Activated naive CD4-positive, alpha-beta T cell (primary cell): ENCODE data around the gene PTPRT.

ENCODE experiments used
- DNase-seq, 4 experiments: peaks; one replicate each; lab custom pipeline; 2025; lab: John Stamatoyannopoulos, UW

PTPRT gene

GRCh38 chr20:42795111-42795695 is 394.5 kb downstream of the PTPRT start:
- no peak for DNase-seq

- DNase-seq, result no peak
These were observed 397.7 kb downstream of the PTPRT start for GRCh38 chr20:42792052-42792451.

GRCh38 chr20:42790111-42790510 is 399.6 kb downstream of the PTPRT start:
- DNase-seq, result no peak

- DNase-seq, result no peak
These were observed 401.0 kb downstream of the PTPRT start for GRCh38 chr20:42788707-42789106.

GRCh38 chr20:42785041-42785440 is 404.7 kb downstream of the PTPRT start:
- no peak for DNase-seq

- DNase-seq, result no peak
These were observed 410.5 kb downstream of the PTPRT start for GRCh38 chr20:42779216-42779615.

- no peak for DNase-seq
These were observed 413.8 kb downstream of the PTPRT start for GRCh38 chr20:42775866-42776265.

GRCh38 chr20:42775037-42775436 is 414.7 kb downstream of the PTPRT start:
- DNase-seq, result no peak

- DNase-seq, result no peak
These were observed 426.7 kb downstream of the PTPRT start for GRCh38 chr20:42763015-42763414.

GRCh38 chr20:42756991-42757390 is 432.7 kb downstream of the PTPRT start:
- no peak for DNase-seq

GRCh38 chr20:42754706-42755105 is 435.0 kb downstream of the PTPRT start:
- no peak for DNase-seq

- DNase-seq, result no peak
These were observed 437.1 kb downstream of the PTPRT start for GRCh38 chr20:42752620-42753019.

- DNase-seq, result no peak
These were observed 440.1 kb downstream of the PTPRT start for GRCh38 chr20:42749556-42749955.

GRCh38 chr20:42747765-42748411 is 441.8 kb downstream of the PTPRT start:
- DNase-seq, result no peak

GRCh38 chr20:42744756-42745465 is 444.8 kb downstream of the PTPRT start:
- DNase-seq, result no peak

- no peak for DNase-seq
These were observed 446.8 kb downstream of the PTPRT start for GRCh38 chr20:42742926-42743325.

GRCh38 chr20:42741906-42742305 is 447.8 kb downstream of the PTPRT start:
- DNase-seq, result no peak

- no peak for DNase-seq
These were observed 449.4 kb downstream of the PTPRT start for GRCh38 chr20:42740226-42740870.

- no peak for DNase-seq
These were observed 450.0 kb downstream of the PTPRT start for GRCh38 chr20:42739683-42740082.

GRCh38 chr20:42735539-42735938 is 454.2 kb downstream of the PTPRT start:
- DNase-seq, result no peak

GRCh38 chr20:42734660-42735368 is 454.9 kb downstream of the PTPRT start:
- DNase-seq, result no peak

- DNase-seq, result no peak
These were observed 467.8 kb downstream of the PTPRT start for GRCh38 chr20:42721923-42722322.
